Small intestine (tissue), 7 donors: ENCODE results near the gene SPATS1. TPM values are rescaled to one million over a fixed set of nuclear protein-coding genes. Genes with fewer than 3 reads are reported as not detected.

Experiments
- DNase-seq, 2 donors: peaks; one replicate each; pipeline versions ENCODE4 v3.0.0 to v3.0.0-alpha.2; 2013
- FAIRE-seq: peaks from 2 replicates; lab custom pipeline; 2012; peaks lifted over from hg19 to GRCh38; lab: Jason Lieb, UNC
- H3K27ac ChIP-seq, 3 donors: one replicate each; pipeline ENCODE4 v1.5.1; 2013; ENCODE audit warnings: low read length in 2 of 3, mild to moderate bottlenecking in 2 of 3, control low read depth in 1 of 3, inconsistent platforms in 1 of 3, low read depth in 1 of 3, moderate library complexity in 1 of 3
- H3K27me3 ChIP-seq, 3 donors: one replicate each; pipeline ENCODE4 v1.6.1; 2013; ENCODE audit warnings: low read length in 3 of 3, inconsistent platforms in 1 of 3; ENCODE audit not compliant: control insufficient read depth in 3 of 3, insufficient read depth in 3 of 3
- H3K36me3 ChIP-seq, 3 donors: one replicate each; pipeline ENCODE4 v1.6.1; 2013; ENCODE audit warnings: low read length in 3 of 3, inconsistent platforms in 1 of 3, low read depth in 1 of 3, mild to moderate bottlenecking in 1 of 3, moderate library complexity in 1 of 3; ENCODE audit not compliant: control insufficient read depth in 3 of 3, insufficient read depth in 2 of 3
- H3K4me1 ChIP-seq, 3 donors: one replicate each; pipeline ENCODE4 v1.6.1; 2013; ENCODE audit warnings: low read length in 2 of 3, inconsistent platforms in 1 of 3, low read depth in 1 of 3, mild to moderate bottlenecking in 1 of 3, moderate library complexity in 1 of 3; ENCODE audit not compliant: control insufficient read depth in 3 of 3, insufficient read depth in 2 of 3
- H3K4me3 ChIP-seq, 3 donors: one replicate each; pipeline ENCODE4 v1.5.1; 2013; ENCODE audit warnings: low read length in 3 of 3, control low read depth in 1 of 3, inconsistent platforms in 1 of 3, low read depth in 1 of 3, mild to moderate bottlenecking in 1 of 3, moderate library complexity in 1 of 3
- H3K9me3 ChIP-seq, 2 donors: one replicate each; pipeline ENCODE4 v1.6.1; 2013; ENCODE audit warnings: low read depth in 1 of 2, low read length in 1 of 2; ENCODE audit not compliant: control insufficient read depth in 2 of 2, insufficient read depth in 1 of 2
- WGBS, 3 donors: extraction: QIAGEN DNeasy Blood & Tissue Kit; methylation state at CpG; one replicate each; pipeline ENCODE4 v1.1.7; 2013; 5-methylcytosine and 5-hydroxymethylcytosine counted together
- polyA plus RNA-seq, 4 donors: library from polyadenylated mRNA; stranded (reverse) in 3 of 4; unstranded in 1 of 4; fragments of 200-250 nt in 3 of 4; fragments of 120-200 nt in 1 of 4; gene quantifications; one replicate each; pipeline versions ENCODE4 v1.2.1 to v1.2.3, GENCODE V29; 2013
- donor health status: healthy with polysubstance abuse.
- donor health status: control.
- donor health status: control.
- donor health status: Bipolar disorder and iron deficiency.
- donor health status: healthy.

SPATS1 gene
- polyA plus RNA-seq, 4 donors, result 0.13 TPM; not detected in 3

DNA sequence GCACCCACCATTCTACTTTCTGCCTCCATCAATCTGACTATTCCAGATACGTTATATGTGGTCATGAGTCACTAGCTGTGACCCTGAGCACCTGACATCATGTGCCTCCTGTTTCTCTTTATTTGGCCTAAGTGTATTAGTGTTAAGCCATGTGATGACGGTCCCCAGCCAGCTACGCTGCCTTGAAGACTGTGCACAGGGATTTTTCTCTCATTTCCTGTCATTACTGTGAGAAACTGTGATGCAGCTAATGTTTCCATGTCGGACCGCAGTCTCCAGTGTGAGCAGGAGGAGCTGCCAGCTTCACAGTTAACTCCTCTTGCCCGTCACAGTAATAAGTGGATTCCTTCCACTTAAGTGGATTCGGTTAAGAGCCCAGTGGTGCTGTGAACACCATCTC lies 9.9 kb upstream of the SPATS1 start:
- DNase-seq (no peak), FAIRE-seq (no peak)
- H3K27ac ChIP-seq, result no peak overlapping the region
- no peaks in the 10 kb centered on the region for H3K36me3 ChIP-seq
- no peaks in the 10 kb centered on the region for H3K9me3 ChIP-seq
- peaks cover 0 to 20% (median 3%) of the 10 kb centered on the region in 3 donors for H3K27me3 ChIP-seq
- WGBS, 3 donors, result 60 to 66% (median 65%) methylated on average over 7 of the region's 7 CpGs
- no peaks in the 10 kb centered on the region for H3K4me1 ChIP-seq
- no peak overlapping the region for H3K4me3 ChIP-seq

- no peaks in the 10 kb centered on the region for H3K9me3 ChIP-seq
- no peak overlapping the region for H3K27ac ChIP-seq
- DNase-seq (no peak), FAIRE-seq (no peak)
- H3K4me1 ChIP-seq, result no peaks in the 10 kb centered on the region
- no peak overlapping the region for H3K4me3 ChIP-seq
- 69 to 79% (median 73%) methylated on average over 11 of the region's 11 CpGs for WGBS, 3 donors
- no peaks in the 10 kb centered on the region for H3K36me3 ChIP-seq
- H3K27me3 ChIP-seq, result peaks cover 0 to 14% (median 3%) of the 10 kb centered on the region in 3 donors
Measured at GRCh38 chr6:44333273-44333919, 9.1 kb upstream of the SPATS1 start.

- 81 to 91% (median 85%) methylated on average over 5 of the region's 5 CpGs for WGBS, 3 donors
- no peak overlapping the region for H3K4me3 ChIP-seq
- peaks cover 0 to 12% (median 3%) of the 10 kb centered on the region in 3 donors for H3K27me3 ChIP-seq
- H3K36me3 ChIP-seq, result no peaks in the 10 kb centered on the region
- no peak overlapping the region for H3K27ac ChIP-seq
- H3K9me3 ChIP-seq, result no peaks in the 10 kb centered on the region
- DNase-seq, result no peak
- H3K4me1 ChIP-seq, result no peaks in the 10 kb centered on the region
- FAIRE-seq, result no peak
Measured at GRCh38 chr6:44333942-44334341, 8.5 kb upstream of the SPATS1 start.

DNA sequence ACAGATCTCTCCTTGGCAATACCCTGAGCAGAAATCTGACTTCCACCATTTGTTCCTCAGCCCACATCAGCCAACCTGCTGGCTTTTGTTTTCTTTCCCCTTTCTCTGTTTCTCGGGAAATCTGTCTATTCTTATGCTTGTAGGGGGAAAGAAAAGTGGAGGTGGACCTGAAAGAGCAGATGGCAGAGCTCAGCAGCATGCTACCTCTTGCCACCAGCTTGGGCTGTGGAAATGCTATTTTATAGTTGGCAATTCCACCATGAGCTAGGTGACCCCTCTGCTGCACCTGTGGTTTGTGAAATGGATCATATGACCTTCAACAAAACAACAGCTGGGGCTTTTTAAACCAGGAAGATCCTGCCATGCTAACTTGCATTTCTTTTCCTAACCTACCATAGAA lies 6.8 kb upstream of the SPATS1 start:
- no peaks in the 10 kb centered on the region for H3K36me3 ChIP-seq
- H3K27me3 ChIP-seq, result no peaks in the 10 kb centered on the region
- H3K9me3 ChIP-seq, result no peaks in the 10 kb centered on the region
- no peak overlapping the region for H3K27ac ChIP-seq
- no peak for FAIRE-seq
- H3K4me3 ChIP-seq, result no peak overlapping the region
- WGBS, 3 donors, result 47 to 68% (median 59%) methylated on average over 1 of the region's 1 CpG
- DNase-seq, result no peak
- no peaks in the 10 kb centered on the region for H3K4me1 ChIP-seq

GRCh38 chr6:44338228-44339122 lies 4.0 kb upstream of the SPATS1 start:
- H3K4me3 ChIP-seq, result no peak overlapping the region
- H3K36me3 ChIP-seq, result no peaks in the 10 kb centered on the region
- FAIRE-seq (no peak), DNase-seq (peak; percentile 77 to 78)
- H3K27me3 ChIP-seq, result peaks cover 4 to 23% (median 6%) of the 10 kb centered on the region in 3 donors
- no peaks in the 10 kb centered on the region for H3K9me3 ChIP-seq
- 1 to 2% (median 2%) methylated on average over 11 of the region's 11 CpGs for WGBS, 3 donors
- no peak overlapping the region for H3K27ac ChIP-seq
- H3K4me1 ChIP-seq, result peaks cover 0 to 5% (median 0%) of the 10 kb centered on the region in 3 donors

GRCh38 chr6:44339301-44339700 lies 3.1 kb upstream of the SPATS1 start:
- WGBS, 3 donors, result 78 to 84% (median 83%) methylated on average over 5 of the region's 5 CpGs
- no peak overlapping the region for H3K27ac ChIP-seq
- no peak overlapping the region for H3K4me3 ChIP-seq
- H3K36me3 ChIP-seq, result no peaks in the 10 kb centered on the region
- no peak for FAIRE-seq
- peaks cover 4 to 28% (median 6%) of the 10 kb centered on the region in 3 donors for H3K27me3 ChIP-seq
- peaks cover 0 to 5% (median 0%) of the 10 kb centered on the region in 3 donors for H3K4me1 ChIP-seq
- H3K9me3 ChIP-seq, result no peaks in the 10 kb centered on the region
- no peak for DNase-seq

GRCh38 chr6:44339763-44340625 lies 2.5 kb upstream of the SPATS1 start:
- H3K9me3 ChIP-seq, result no peaks in the 10 kb centered on the region
- H3K27ac ChIP-seq, result no peak overlapping the region
- no peak overlapping the region for H3K4me3 ChIP-seq
- peaks cover 0 to 5% (median 0%) of the 10 kb centered on the region in 3 donors for H3K4me1 ChIP-seq
- no peak for FAIRE-seq
- no peaks in the 10 kb centered on the region for H3K36me3 ChIP-seq
- 53 to 73% (median 58%) methylated on average over 7 of the region's 7 CpGs for WGBS, 3 donors
- DNase-seq, result no peak
- peaks cover 4 to 31% (median 9%) of the 10 kb centered on the region in 3 donors for H3K27me3 ChIP-seq
